HG03354 (cell line): ENCODE measurements around the gene APOD.
A peak's percentile ranks its signal among the peaks of the same experiment; 100 is the strongest.
"Not testable (repeated sequence)": the region's sequence is repeated elsewhere in the genome, so short reads cannot be mapped to it uniquely, and the experiment has no call there.

Source experiments
- ATAC-seq: cut with Tn5 transposase; IDR thresholded peaks from one replicate; pipeline ENCODE4 v1.9.1; 2021; ENCODE audit warnings: mild to moderate bottlenecking; ENCODE audit not compliant: unreplicated experiment, poor library complexity, severe bottlenecking

APOD gene

GRCh38 chr3:195583831-195584542 is at the start of gene APOD:
APOD (minus strand) TSS chr3:195583940; CDS start chr3:195579461, 4,479 bp downstream.
- ATAC-seq = no peak

GRCh38 chr3:195633351-195633750 is 49.6 kb upstream of the APOD start:
- not testable (repeated sequence) for ATAC-seq

GRCh38 chr3:195632501-195633185 is 48.9 kb upstream of the APOD start:
- ATAC-seq = not testable (repeated sequence)

GRCh38 chr3:195632046-195632445 is 48.3 kb upstream of the APOD start:
- ATAC-seq = not testable (repeated sequence)

- ATAC-seq = not testable (repeated sequence)
Measured at GRCh38 chr3:195630938-195631495, 47.3 kb upstream of the APOD start.

GRCh38 chr3:195630086-195630917 is 46.6 kb upstream of the APOD start:
- peak; percentile 21 for ATAC-seq

GRCh38 chr3:195629682-195630081 is 45.9 kb upstream of the APOD start:
- not testable (repeated sequence) for ATAC-seq

GRCh38 chr3:195628386-195628920 is 44.7 kb upstream of the APOD start:
- ATAC-seq = not testable (repeated sequence)

GRCh38 chr3:195627515-195628385 is 44.0 kb upstream of the APOD start:
- ATAC-seq = not testable (repeated sequence)

GRCh38 chr3:195624603-195625560 is 41.1 kb upstream of the APOD start:
- ATAC-seq = peak; percentile 83

GRCh38 chr3:195624171-195624570 is 40.4 kb upstream of the APOD start:
- peak; percentile 12 for ATAC-seq

GRCh38 chr3:195623217-195623965 is 39.7 kb upstream of the APOD start:
- ATAC-seq = not testable (repeated sequence)

- not testable (repeated sequence) for ATAC-seq
Measured at GRCh38 chr3:195622523-195623170, 38.9 kb upstream of the APOD start.

GRCh38 chr3:195622012-195622411 is 38.3 kb upstream of the APOD start:
- ATAC-seq = not testable (repeated sequence)

- ATAC-seq = not testable (repeated sequence)
Measured at GRCh38 chr3:195621095-195621494, 37.4 kb upstream of the APOD start.

GRCh38 chr3:195620476-195620875 is 36.7 kb upstream of the APOD start:
- ATAC-seq = not testable (repeated sequence)
